Subcutaneous preadipocyte (primary cell): ENCODE data around the gene CERS5. TPM values are rescaled to one million over a fixed set of nuclear protein-coding genes. Genes with fewer than 3 reads are reported as not detected.

ENCODE experiments used
- total RNA-seq: library from RNA; depleted of rRNA; stranded (reverse); fragments of >200 nt; gene quantifications from 2 replicates; pipeline ENCODE4 v1.2.3, GENCODE V29; 2012

CERS5 gene, protein sequence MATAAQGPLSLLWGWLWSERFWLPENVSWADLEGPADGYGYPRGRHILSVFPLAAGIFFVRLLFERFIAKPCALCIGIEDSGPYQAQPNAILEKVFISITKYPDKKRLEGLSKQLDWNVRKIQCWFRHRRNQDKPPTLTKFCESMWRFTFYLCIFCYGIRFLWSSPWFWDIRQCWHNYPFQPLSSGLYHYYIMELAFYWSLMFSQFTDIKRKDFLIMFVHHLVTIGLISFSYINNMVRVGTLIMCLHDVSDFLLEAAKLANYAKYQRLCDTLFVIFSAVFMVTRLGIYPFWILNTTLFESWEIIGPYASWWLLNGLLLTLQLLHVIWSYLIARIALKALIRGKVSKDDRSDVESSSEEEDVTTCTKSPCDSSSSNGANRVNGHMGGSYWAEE
- total RNA-seq, result 19.5 and 22.1 TPM in 2 replicates

DNA sequence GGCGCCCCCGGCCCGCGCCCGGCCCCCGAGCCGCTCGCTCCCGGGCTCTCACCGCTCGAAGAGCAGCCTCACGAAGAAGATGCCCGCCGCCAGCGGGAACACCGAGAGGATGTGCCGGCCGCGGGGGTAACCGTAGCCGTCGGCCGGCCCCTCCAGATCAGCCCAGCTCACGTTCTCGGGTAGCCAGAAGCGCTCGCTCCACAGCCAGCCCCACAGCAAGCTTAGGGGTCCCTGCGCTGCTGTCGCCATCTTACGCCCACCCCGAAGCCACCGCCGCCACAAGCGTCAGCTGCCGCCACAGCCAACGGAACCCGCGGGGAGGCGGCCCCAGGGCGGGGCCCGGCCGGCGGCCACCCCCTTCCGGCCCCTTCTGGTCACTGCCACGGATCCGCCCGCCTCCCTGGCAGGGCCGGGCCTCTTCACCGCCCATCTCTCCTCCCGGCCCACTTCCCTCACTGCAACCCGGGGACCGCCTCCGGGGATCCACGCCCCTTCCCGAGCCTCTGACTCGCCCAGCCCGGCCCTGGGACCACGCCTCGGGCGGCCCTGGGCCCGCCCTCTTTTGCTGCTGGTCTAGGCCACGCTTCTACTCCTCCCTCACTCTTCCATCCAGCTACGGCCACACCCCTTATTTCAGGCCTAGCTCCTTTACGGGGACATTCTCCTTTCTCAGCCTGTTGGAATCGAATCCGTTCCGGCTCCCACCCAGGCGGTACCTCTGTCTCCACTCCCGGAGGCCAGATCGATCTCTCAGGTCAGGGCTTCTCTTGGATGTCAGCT is at the start of gene CERS5:
Gene CERS5 (minus strand): TSS at position 321 of the 780 bp plus-strand sequence. CDS start 72 bp downstream, at position 249.

DNA sequence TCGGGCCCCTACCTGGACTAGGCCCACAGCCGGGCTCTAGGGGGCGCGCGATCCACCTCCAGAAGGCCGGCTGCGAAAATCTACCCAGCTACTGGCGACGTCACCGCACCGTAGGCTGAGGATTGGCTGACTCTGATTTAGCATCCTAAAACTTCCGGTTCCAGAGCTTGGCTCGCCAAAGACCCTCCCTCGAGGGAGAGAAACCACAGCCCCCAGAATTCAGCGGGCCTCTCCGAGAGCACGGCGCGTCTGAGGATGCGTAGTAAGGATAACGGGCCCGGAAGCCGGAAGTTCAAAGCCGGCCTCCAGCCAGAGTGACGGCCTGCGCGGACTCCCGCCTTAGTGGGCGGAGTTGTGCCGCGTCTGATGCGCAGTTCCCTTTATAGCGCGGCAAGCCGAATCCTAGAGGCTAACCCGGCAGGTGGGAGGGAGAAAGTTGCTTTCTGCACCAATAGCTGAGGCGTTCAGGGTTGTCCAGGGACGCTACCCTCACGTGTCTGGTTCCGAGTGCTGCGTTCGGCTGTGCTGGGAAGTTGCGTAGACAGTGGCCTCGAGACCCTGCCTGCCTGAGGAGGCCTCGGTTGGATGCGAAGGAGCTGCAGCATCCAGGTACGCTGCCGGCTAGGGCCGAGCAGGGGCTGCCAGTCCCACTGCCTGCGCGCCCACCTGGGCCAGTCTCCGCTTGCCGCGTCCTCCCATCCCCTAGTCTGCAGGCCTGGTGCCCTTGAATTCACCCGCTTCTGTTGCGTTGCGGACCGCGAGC is 55.3 kb downstream of the CERS5 start, which contains the start of gene COX14:
Gene COX14 (plus strand): TSS at position 544 of the 763 bp plus-strand sequence. CDS start 7,808 bp downstream, outside the sequence.

DNA sequence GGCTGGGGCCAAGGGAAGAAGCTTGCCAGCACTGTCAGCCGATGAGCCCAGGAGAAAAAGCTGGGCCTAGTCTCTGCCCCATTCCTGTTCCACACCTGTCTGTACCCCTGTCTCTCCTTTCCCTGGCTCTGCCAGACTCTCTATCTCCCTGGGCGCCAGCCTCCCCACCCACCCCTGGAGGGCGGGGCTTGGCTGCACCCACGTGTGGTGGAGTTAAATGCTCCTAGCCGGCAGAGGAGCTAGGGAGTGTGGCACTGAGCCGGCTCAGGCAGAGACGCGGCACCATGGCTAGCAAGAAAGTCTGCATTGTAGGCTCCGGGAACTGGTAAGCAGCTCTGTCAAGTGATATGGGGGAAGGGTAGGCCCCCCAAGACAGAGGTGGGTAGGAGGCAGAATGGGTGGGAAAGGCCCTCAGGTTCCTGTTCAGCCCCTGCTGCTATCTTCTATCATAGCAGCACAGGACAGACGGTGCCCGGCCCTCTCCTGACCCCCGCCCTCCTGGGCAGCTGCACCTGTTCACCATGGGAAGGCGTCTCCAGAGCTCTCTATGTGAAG is 63.3 kb downstream of the CERS5 start, which contains the start of gene GPD1:
Gene GPD1 (plus strand): TSS at position 242 of the 555 bp plus-strand sequence. CDS start 43 bp downstream, at position 285.

DNA sequence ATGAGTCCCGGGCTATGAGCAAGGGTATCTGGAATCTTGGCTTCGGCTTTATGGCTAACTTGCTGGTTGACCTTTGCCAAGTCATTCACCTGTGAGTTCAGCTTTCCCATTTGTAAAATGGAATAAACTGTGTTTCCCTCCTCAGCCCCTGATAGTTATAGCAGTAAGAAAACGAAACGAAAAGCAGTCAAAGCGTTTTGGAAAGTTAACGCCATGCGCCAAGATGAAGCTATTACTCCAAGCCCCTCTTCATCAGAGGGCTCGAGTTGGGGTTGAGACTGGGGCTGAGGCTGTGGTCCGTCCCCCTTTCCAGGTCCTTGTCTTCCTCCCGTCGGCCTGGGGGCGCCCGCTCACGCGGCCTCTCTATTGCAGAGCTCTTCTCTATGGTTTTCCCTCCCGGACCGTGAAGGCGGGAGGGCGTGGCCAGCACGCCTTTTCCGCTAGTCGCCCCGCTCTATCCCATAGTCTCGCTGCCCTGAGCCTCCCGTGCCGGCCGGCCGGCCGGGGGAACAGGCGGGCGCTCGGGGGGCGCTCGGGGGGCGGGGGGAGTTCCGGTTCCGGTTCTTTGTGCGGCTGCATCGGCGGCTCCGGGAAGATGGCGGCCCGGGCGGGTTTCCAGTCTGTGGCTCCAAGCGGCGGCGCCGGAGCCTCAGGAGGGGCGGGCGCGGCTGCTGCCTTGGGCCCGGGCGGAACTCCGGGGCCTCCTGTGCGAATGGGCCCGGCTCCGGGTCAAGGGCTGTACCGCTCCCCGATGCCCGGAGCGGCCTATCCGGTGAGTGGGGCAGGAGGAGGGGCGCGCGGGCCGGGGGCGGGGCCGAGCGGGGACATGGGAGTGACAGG is 82.2 kb downstream of the CERS5 start, which contains the start of gene SMARCD1:
Gene SMARCD1 (plus strand): TSS at position 568 of the 840 bp plus-strand sequence. CDS start 28 bp downstream, at position 596.

Other genes starting within 250 kb of the CERS5 start
- not detected in 2 replicates for gene AQP2, start 216.6 kb downstream of the CERS5 start, total RNA-seq
- gene AQP5, start 205.5 kb downstream of the CERS5 start, total RNA-seq, result not detected in 2 replicates
- not detected in 2 replicates for gene AQP6, start 194.4 kb downstream of the CERS5 start, total RNA-seq
- gene RACGAP1, start 141.9 kb downstream of the CERS5 start, total RNA-seq, result 63.2 and 90.1 TPM in 2 replicates
- 1.2 and 2.6 TPM in 2 replicates for gene ASIC1, start 109.8 kb downstream of the CERS5 start, total RNA-seq
- 41.5 and 55.1 TPM in 2 replicates for gene SMARCD1, start 82.0 kb downstream of the CERS5 start, total RNA-seq
- 0.37 and 0.39 TPM in 2 replicates for gene GPD1, start 63.4 kb downstream of the CERS5 start, total RNA-seq
- 19.5 and 36.0 TPM in 2 replicates for gene COX14, start 55.1 kb downstream of the CERS5 start, total RNA-seq
- 112 and 128 TPM in 2 replicates for gene LIMA1, start 116.2 kb upstream of the CERS5 start, total RNA-seq
- gene FAM186A, start 229.2 kb upstream of the CERS5 start, total RNA-seq, result not detected in 2 replicates
- gene LARP4, start 233.5 kb upstream of the CERS5 start, total RNA-seq, result 29.8 and 34.6 TPM in 2 replicates